HG03108 (cell line): ENCODE data around the gene TMEM11.

Experiments used
- ATAC-seq: cut with Tn5 transposase; IDR thresholded peaks from one replicate; pipeline ENCODE4 v1.9.1; 2021; ENCODE audit warnings: moderate library complexity; ENCODE audit not compliant: unreplicated experiment

The TMEM11 gene

GRCh38 chr17:21186399-21187187 is 27.4 kb downstream of the TMEM11 start:
- ATAC-seq = no peak

- no peak for ATAC-seq
These were observed 28.9 kb downstream of the TMEM11 start for GRCh38 chr17:21185061-21185460.

DNA sequence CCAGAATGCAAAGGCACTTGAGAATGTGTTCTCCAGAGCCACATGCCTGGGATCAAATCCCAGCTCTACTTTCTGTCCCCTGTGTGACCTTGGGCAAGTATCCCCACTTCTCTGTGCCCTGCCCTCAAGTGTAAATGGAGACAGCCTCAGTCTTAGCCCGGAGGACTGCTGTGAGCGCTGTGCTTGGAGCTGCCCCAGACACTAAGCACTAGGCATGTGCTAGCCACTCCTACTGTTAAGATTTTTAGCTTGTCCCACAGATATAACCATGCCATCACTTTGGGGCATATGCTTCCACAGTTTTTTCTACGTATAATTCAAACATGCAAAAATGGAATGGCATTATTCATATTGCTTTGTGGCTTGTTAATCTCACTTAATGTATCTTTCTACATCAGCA is 29.4 kb downstream of the TMEM11 start:
- no peak for ATAC-seq

- ATAC-seq = no peak
These were observed 30.5 kb downstream of the TMEM11 start for GRCh38 chr17:21183468-21183867.

DNA sequence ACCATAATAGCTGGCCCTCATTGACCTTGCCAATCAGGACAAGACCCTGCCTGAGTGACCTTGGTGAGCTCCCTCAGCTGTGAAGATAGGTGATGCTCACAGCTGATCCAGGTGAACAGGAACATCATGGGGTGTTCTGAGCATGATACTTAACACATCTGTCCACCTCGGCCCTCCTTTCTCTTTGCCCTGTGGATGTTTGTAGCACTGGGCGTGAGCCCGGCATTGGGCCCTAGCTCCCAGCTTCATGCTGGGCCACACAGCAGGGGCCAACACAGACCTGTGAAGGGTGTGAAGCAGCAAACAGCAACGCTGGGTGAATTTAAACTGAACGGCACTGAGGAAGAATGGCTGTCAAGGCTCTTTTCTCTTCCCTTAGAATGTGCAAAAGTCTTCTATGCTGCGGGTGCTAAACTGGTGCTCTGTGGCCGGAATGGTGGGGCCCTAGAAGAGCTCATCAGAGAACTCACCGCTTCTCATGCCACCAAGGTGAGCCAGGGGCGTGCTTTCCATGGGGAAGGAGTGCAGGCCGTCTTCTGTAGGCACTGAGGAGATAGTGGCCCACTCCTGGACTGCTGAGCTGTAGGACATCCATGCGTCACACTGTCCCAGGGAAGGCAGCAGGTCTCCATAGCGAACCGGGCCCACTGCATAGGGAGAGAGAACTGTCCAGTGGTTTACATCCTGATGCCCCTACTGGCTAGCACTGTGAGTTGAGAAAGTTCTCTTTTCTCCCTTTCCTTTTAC is 35.9 kb downstream of the TMEM11 start:
- no peak for ATAC-seq

DNA sequence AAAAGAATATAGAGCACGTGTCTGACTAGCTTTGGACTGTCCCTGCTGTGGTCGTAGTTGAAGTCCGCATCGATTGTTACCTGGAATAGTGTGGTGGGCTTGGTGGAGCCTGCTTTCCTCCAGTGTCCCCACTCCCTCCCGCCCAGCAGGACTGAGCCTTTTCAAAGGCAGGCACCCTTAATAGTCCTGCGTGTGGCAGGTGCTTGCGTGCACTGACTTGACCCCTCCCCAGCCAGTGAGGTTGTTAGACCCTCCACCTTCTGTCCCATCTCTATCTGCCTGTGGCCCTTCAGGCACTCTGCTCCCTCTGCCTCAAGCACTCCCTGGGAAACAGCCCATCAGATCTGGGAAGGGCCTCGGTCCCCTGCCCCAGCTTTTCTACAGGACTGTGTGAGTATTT is 36.6 kb downstream of the TMEM11 start:
- no peak for ATAC-seq

DNA sequence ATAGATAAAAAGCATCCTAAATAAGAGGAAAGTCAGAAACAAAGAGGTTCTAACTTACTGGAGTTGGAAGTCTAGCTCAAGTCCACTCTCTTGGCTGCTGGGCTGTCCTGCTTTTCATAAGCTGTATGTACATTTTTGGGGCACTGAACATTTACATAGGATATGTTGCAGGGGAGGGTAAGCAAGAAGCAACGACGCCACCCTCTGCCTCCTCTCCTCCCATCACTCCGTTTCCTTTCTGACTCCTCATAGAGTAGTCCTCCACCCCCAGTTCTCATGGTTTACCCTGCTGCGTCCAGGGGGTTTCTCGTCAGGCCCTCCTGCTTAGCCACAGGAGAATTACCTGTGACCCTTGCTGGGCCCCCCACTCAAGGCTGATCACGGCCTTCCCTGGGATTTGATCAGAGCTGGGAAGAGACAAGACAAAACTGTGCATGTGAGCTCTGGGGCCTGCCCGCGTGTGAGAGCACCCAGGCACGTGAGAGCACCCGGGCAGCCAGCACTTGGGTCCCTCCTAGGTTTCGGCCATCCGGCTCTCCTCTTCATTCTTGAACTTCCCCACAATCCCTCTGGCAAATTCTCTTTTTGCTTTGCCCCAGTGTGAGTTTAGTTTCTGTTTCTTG is 37.1 kb downstream of the TMEM11 start:
- ATAC-seq = no peak

DNA sequence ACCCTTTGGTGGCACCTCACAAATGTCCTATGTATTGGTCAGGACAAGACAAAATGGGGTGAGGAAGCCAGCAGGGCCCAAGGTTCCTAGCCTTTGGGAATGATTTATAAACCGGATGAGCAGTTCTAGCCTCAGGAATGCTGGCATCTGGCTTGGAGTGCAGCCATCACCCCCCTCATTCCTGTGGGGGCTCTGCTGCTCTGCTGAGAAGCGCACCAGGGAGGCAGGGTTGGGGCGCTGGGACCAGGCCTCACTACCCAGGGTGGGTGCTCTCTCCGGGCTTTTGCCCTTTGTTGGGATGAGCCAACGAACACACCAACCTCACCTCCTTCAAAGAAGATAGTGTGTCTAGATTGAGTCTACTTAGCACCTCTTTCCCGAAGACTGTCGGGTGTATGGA is 39.2 kb downstream of the TMEM11 start:
- no peak for ATAC-seq

DNA sequence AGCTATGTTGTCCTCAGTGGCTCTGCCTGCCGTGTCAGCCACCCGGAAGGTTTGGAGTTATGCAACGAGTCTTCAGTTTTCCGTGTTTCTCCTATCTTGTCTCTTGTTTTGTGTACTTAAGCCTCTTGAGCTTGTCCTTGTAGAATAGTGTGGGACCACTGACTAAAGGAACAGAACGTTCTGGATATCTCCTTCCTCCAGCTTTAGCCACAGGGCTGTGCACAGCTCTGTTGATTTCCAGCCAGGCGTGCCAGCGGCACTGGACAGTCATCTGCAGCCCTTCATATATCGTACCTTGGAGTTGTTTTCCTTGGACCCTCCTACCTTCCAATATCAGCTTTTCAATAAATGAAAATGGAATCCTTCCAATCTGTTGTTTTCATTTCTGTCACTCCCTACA is 39.8 kb downstream of the TMEM11 start:
- ATAC-seq = no peak

- no peak for ATAC-seq
These were observed 40.4 kb downstream of the TMEM11 start for GRCh38 chr17:21173543-21173942.

DNA sequence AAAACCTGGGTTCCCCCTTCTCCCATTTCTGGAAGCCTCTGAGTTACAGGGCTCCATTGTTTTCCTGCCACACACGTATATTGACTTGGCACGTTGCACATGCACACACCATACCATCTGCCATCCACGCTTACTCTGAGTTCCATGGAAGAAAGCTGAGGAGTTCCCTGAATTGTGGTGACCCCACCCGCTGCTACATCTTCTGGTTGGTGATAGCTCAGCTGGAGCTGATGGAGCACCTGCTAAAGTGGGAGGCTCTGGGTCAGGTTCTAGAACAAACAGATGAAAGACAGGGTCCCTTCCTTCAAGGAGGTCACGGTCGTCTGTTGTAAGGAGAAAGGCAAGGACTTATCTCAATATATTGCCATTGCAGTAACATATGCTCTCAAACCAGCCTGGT is 41.1 kb downstream of the TMEM11 start:
- ATAC-seq = no peak

DNA sequence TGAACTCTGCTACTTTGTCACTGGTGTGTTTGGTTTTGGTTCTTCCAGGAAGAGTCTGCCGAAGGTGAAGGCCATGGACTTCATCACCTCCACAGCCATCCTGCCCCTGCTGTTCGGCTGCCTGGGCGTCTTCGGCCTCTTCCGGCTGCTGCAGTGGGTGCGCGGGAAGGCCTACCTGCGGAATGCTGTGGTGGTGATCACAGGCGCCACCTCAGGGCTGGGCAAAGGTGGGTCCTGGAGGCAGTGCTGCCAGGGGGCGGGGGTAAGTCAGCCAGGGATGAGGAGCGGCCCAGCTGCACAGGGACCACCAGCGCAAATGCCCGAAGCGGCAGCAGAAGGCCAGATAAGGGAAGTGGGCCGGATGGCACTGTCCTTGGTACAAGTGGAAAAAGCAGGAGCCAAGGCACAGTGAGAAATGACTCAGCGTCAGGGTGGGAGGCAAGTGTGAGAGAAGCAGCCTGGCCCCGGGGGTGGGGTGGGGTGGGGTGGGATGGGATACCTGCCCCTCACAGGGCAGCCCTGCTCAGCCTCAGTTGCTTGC is 41.9 kb downstream of the TMEM11 start:
- no peak for ATAC-seq

DNA sequence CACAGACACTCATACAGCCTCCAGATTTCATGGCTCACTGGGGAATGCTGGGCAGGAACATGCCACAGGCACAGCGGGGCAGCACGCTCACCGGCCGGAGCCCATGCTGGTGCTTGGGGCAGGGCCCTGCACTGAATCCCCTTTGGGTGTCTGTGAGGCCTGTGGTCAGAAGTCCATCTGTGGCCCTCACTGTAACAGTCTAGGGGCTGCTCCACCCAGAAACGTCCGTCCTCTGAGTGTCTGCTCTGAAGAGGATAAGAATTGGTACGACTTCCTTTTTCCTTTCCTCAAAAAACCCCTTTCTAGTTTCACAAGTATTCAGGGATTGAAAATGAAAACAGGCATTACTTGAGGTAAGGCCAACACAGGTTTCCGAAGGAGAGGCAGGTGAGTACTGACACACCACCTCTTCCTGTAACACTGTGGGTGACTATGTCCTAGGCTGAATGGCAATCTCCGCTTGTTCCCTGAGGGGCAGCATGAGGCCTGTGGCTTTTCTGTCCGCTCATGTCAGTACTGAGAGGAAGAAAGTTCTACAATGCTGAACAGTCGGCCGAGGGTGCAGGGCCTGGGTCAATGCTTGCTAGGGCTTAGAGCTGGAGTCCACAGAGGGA is 42.5 kb downstream of the TMEM11 start:
- ATAC-seq = peak; percentile 77

DNA sequence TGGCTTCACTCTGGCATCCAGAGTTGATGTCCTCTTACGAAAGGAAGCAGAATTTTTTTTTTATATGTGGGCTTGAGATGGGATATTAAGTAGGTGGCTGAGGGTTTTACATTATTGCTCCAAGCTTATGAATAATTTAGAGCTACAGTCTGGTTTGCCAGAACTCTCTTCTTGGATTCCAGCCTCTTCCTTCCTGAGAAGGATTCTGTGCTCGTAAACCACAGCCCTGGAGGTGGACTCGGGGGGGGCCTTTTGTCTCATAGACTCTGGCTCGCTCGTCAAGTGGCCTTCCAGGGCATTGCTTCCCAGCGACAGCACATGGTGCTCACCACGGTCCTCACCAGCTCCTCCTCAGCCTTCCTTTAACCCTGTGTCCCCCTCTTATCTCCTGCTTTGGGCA is 43.2 kb downstream of the TMEM11 start:
- ATAC-seq = no peak

- no peak for ATAC-seq
These were observed 44.5 kb downstream of the TMEM11 start for GRCh38 chr17:21169496-21169895.

DNA sequence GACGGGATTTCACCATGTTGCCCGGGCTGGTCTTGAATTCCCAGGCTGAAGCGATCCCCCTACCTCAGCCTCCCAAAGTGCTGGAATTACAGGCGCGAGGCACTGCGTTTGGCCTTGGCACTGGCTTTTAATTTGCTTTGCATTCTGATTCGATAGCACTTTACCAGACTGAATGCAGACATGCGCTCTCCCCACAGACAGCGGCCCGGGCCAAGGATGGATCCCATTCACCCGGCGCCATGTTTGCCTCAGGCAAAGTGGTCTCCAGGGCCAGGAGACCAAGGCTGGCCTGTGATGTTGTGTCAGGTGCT is 45.5 kb downstream of the TMEM11 start:
- ATAC-seq = no peak

GRCh38 chr17:21167303-21167702 is 46.7 kb downstream of the TMEM11 start:
- ATAC-seq = no peak

GRCh38 chr17:21166595-21167210 is 47.3 kb downstream of the TMEM11 start:
- no peak for ATAC-seq

DNA sequence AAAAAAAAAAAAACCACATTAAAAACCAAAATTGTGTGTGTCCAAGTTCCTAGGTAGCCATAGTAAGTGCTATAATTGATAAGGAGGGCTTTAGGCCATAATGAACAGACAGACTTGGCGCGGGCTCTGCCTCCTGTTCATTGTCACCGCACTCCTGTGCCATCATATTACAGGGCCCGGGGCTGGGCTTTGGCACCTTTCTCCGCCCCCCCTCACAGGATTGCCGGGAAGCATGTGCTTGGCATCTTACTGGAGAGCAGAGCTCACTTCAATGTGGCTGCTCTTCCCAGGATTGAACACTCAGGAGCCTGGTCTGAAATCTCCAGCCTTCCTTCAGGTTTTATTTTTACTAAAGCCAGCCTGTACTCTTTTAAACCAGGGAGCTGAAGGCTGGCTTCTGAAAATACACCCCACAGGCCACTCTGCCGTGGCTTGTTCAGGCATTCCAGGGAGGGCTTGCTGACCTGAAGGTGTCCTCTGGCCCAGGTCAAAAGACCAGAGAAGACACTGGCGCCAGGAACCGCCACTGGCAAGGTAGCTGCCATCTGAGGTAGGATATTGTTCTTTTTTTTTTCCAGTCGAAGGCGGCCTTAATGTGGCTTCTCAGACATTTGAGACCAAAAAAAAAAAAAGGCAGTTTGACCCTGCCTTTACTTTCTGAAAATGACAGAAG is 47.9 kb downstream of the TMEM11 start:
- ATAC-seq = no peak

DNA sequence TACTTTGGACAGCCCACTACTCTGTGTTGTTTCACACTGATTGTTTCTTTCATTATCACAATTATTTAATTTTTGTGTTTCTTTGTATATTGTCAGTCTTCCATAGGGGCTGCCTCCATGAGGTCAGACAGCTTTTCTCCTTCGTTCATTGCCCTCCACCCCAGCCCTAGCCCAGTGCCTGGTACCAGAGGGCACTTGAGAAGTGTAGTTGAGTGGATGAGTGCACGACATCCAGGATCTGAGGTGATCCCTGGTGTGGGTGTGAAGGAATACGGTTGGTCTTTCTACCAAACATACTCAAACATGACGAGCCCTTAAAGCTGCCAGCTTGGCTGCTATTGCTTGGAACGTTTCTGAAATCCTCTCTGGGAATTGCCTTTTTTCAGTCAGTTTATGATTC is 49.3 kb downstream of the TMEM11 start:
- ATAC-seq = no peak

DNA sequence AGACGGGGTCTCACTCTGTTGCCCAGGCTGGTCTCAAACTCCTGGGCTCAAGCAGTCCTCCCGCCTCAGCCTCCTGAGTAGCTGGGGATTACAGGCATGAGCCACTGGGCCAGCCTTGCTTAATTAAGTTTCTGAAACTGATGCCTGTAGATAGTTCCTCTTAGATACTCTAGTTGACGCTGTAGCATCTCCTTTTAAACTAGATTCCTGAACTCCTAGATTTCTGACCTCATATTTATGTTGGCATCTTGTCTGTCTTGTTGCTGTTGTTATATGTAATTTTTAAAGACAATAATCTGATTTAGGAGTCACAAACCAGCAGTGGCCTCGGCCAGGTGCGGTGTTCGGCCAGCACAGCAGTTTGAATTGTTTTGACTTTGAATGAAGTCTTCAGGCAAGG is 49.7 kb downstream of the TMEM11 start:
- no peak for ATAC-seq
